Fibroblast of pulmonary artery (primary cell): Measurements from ENCODE around the gene GTF3C6.

ENCODE experiments used
- DNase-seq: peaks from one replicate; pipeline ENCODE4 v3.0.0-alpha.2; 2010; ENCODE audit warnings: low read depth
- H3K4me3 ChIP-seq: replicated peaks from 2 replicates; pipeline ENCODE4 v1.5.1; 2011; ENCODE audit warnings: low read depth, mild to moderate bottlenecking, control low read depth, low read length, moderate library complexity
- CTCF ChIP-seq: IDR thresholded peaks from 2 replicates; pipeline ENCODE4 v1.5.1; 2011; ENCODE audit warnings: mild to moderate bottlenecking, control low read depth, low read length, inconsistent platforms; ENCODE audit errors: missing control alignments

Gene GTF3C6

GRCh38 chr6:110939429-110940200 lies 18.9 kb upstream of the GTF3C6 start:
- no peak for TF ChIP-seq CTCF
- no peak overlapping the region for H3K4me3 ChIP-seq
- DNase-seq: no peak

GRCh38 chr6:110944681-110945151 lies 13.8 kb upstream of the GTF3C6 start:
- no peak overlapping the region for H3K4me3 ChIP-seq
- TF ChIP-seq CTCF: no peak
- DNase-seq: peak; percentile 73

GRCh38 chr6:110946498-110946897 lies 12.0 kb upstream of the GTF3C6 start:
- no peak for TF ChIP-seq CTCF
- no peak overlapping the region for H3K4me3 ChIP-seq
- no peak for DNase-seq

- TF ChIP-seq CTCF: peak; percentile 50
- DNase-seq: peak; percentile 69
- no peak overlapping the region for H3K4me3 ChIP-seq
Measured at GRCh38 chr6:110949679-110950285, 8.7 kb upstream of the GTF3C6 start.

GRCh38 chr6:110950440-110950839 lies 8.1 kb upstream of the GTF3C6 start:
- no peak overlapping the region for H3K4me3 ChIP-seq
- no peak for TF ChIP-seq CTCF
- no peak for DNase-seq

GRCh38 chr6:110951008-110951407 lies 7.5 kb upstream of the GTF3C6 start:
- TF ChIP-seq CTCF: no peak
- no peak for DNase-seq
- no peak overlapping the region for H3K4me3 ChIP-seq
